Loucy (cell line): ENCODE data around the gene NEBL.

Source experiments
- CTCF ChIP-seq: fragments of 200-600 bp; sonication (generic); conservative IDR thresholded peaks from 2 replicates; pipeline ENCODE4 v1.5.1; 2014; ENCODE audit warnings: mild to moderate bottlenecking, antibody characterized with exemption, low read length
- EZH2phosphoT487 ChIP-seq: fragments of 200-600 bp; IDR thresholded peaks from 2 replicates; pipeline ENCODE4 v1.6.1; 2018; ENCODE audit warnings: antibody characterized with exemption, mild to moderate bottlenecking, moderate library complexity, borderline replicate concordance

DNA sequence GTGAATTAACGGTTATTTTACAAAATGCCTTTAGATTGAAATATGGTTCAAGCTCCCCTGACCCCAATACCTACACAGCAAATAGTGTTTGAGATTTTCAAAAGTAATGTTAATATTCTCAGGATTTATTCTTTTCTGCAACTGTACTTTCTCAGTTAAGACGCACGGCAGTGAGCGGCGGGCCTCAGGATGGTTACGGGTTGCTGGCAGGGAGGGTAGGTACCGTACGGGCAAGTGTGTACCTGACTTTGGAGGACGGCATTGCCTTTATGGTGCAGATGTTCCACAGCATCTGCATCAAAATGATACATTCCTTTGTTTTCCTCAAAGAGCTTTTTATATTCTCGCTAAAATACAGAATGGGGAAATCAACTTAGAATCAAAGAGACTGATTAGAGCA, 44.8 kb downstream of the NEBL start:
- TF ChIP-seq CTCF (no peak), EZH2phosphoT487 (no peak)
